K562 (cell line): ENCODE results near the gene TAF8. TPM values are rescaled to one million over a fixed set of nuclear protein-coding genes. Genes with fewer than 3 reads are reported as not detected.

Experiments
- ARID1B ChIP-seq: fragments of 450-650 bp; IDR thresholded peaks from 2 replicates; pipeline ENCODE4 v1.6.1; 2016; ENCODE audit warnings: antibody characterized with exemption, mild to moderate bottlenecking, inconsistent platforms
- ATF7 ChIP-seq: fragments of 450-650 bp; IDR thresholded peaks from 2 replicates; pipeline ENCODE4 v1.7.1; 2014; ENCODE audit warnings: mild to moderate bottlenecking, moderate library complexity
- CHD4 ChIP-seq: fragments of 200-600 bp; sonication (generic); IDR thresholded peaks from 3 replicates; pipeline ENCODE4 v1.6.1; 2012; ENCODE audit warnings: low read depth, mild to moderate bottlenecking, mixed read lengths, low read length, inconsistent platforms; ENCODE audit not compliant: insufficient read depth, insufficient replicate concordance, poor library complexity, severe bottlenecking
- CREB3 ChIP-seq: fragments of 450-650 bp; conservative IDR thresholded peaks from 2 replicates; pipeline ENCODE4 v1.6.1; 2016; ENCODE audit warnings: missing genetic modification characterization, low read depth, mild to moderate bottlenecking, missing compliant biosample characterization, moderate library complexity
- CXXC5 ChIP-seq: fragments of 250-450 bp; sonication (Bioruptor Pico); IDR thresholded peaks from 2 replicates; pipeline ENCODE4 v1.8.0; 2022; ENCODE audit warnings: inconsistent platforms, mild to moderate bottlenecking, moderate library complexity
- EP400 ChIP-seq: fragments of 450-650 bp; IDR thresholded peaks from 2 replicates; pipeline ENCODE4 v1.6.1; 2017; ENCODE audit warnings: antibody characterized with exemption, mild to moderate bottlenecking, moderate library complexity
- HDAC1 ChIP-seq, 2 experiments: fragments of 450-650 bp; IDR thresholded peaks; 2 replicates each; pipeline ENCODE4 v1.6.1; 2016 to 2017; ENCODE audit warnings: inconsistent platforms in 1 of 2, mild to moderate bottlenecking in 1 of 2, moderate library complexity in 1 of 2
- MTA2 ChIP-seq: fragments of 450-650 bp; IDR thresholded peaks from 2 replicates; pipeline ENCODE4 v1.6.1; 2016; ENCODE audit warnings: low read depth
- MXD1 ChIP-seq: fragments of 250-450 bp; sonication (Bioruptor Pico); IDR thresholded peaks from 2 replicates; pipeline ENCODE4 v1.8.0; 2021; ENCODE audit warnings: borderline replicate concordance, mild to moderate bottlenecking, moderate library complexity; ENCODE audit not compliant: poor library complexity, severe bottlenecking
- NCOA6 ChIP-seq: fragments of 450-650 bp; IDR thresholded peaks from 2 replicates; pipeline ENCODE4 v1.6.1; 2017; ENCODE audit warnings: mild to moderate bottlenecking
- NEUROD1 ChIP-seq: fragments of 150-350 bp; IDR thresholded peaks from 2 replicates; pipeline ENCODE4 v1.6.1; 2014; ENCODE audit warnings: borderline replicate concordance, low read length, low read depth; ENCODE audit not compliant: partially characterized antibody
- NFIC ChIP-seq: fragments of 450-650 bp; IDR thresholded peaks from 2 replicates; pipeline ENCODE4 v1.6.1; 2017; ENCODE audit warnings: mild to moderate bottlenecking, inconsistent platforms
- NR0B1 ChIP-seq: fragments of 450-650 bp; IDR thresholded peaks from one replicate; pipeline ENCODE4 v1.6.1; 2018; ENCODE audit warnings: mild to moderate bottlenecking, moderate library complexity; ENCODE audit not compliant: partially characterized antibody
- RUNX1 ChIP-seq: sonication (generic); IDR thresholded peaks from 2 replicates; pipeline ENCODE4 v1.6.1; 2016; ENCODE audit warnings: antibody characterized with exemption, low read depth
- SAP30 ChIP-seq: fragments of 200-600 bp; sonication (generic); IDR thresholded peaks from 2 replicates; pipeline ENCODE4 v1.6.1; 2012; ENCODE audit warnings: borderline replicate concordance, low read depth, mild to moderate bottlenecking, moderate library complexity, low read length, control low read depth, inconsistent platforms; ENCODE audit not compliant: insufficient read depth, poor library complexity, severe bottlenecking
- UBTF ChIP-seq, 2 experiments: IDR thresholded peaks; 2 replicates each; pipeline ENCODE4 v1.6.1; 2012; ENCODE audit warnings: improper control_type of control experiment in 2 of 2, low read depth in 2 of 2, low read length in 2 of 2, borderline replicate concordance in 1 of 2
- VEZF1 ChIP-seq: fragments of 200-800 bp; sonication (Bioruptor generic); IDR thresholded peaks from 2 replicates; pipeline ENCODE4 v1.6.1; 2017; ENCODE audit warnings: missing genetic modification characterization, missing compliant biosample characterization
- XRCC3 ChIP-seq: fragments of 450-650 bp; IDR thresholded peaks from 2 replicates; pipeline ENCODE4 v1.6.1; 2017; ENCODE audit warnings: mild to moderate bottlenecking, moderate library complexity
- ZFP1 ChIP-seq: fragments of 450-650 bp; formaldehyde crosslinking; IDR thresholded peaks from 2 replicates; pipeline ENCODE4 v1.4.0; 2020; ENCODE audit warnings: mild to moderate bottlenecking, mixed read lengths
- ZNF133 ChIP-seq: fragments of 250-450 bp; sonication (Bioruptor Pico); IDR thresholded peaks from 2 replicates; pipeline ENCODE4 v1.4.0; 2020; ENCODE audit warnings: mild to moderate bottlenecking
- ZNF57 ChIP-seq: fragments of 450-650 bp; formaldehyde crosslinking; IDR thresholded peaks from 2 replicates; pipeline ENCODE4 v1.4.0; 2020; ENCODE audit warnings: mild to moderate bottlenecking, moderate library complexity
- polyA plus RNA-seq, 8 experiments: library from polyadenylated mRNA; depleted of rRNA in 4 of 8; stranded (reverse) in 5 of 8; unstranded in 3 of 8; fragments of >200 nt; fragmentation: Nextera tagmentation in 2 of 8; fragmentation: Illumina TruSeq in 1 of 8; extraction: Ambion mirVana in 2 of 8; extraction: Trizol in 1 of 8; gene quantifications; 2 replicates each; pipeline versions ENCODE4 v1.2.1 to v1.2.3, GENCODE V29; 2011 to 2014; ENCODE audit warnings: inconsistent platforms in 1 of 8, missing spikeins in 1 of 8
- total RNA-seq, 7 experiments: library from RNA; depleted of rRNA in 6 of 7; stranded (reverse); fragments of >200 nt in 6 of 7; fragmentation: Illumina TruSeq in 2 of 7; extraction: Trizol in 2 of 7; gene quantifications; 2 replicates each; pipeline versions ENCODE4 v1.2.1 to v1.2.3, GENCODE V29; 2011 to 2021; ENCODE audit warnings: low replicate concordance in 1 of 7

TAF8 gene
- total and polyA plus RNA-seq, 9 of the 15 experiments (the other 6 are each of a cell fraction or from before 2014, with no cell fraction given): 29.4 to 84.0 (median 52.6) TPM

GRCh38 chr6:42010185-42010891 lies 40.0 kb upstream of the TAF8 start (continued):
- TF ChIP-seq ZNF57 (CRISPR knock-in tag) (no peak), RUNX1 (no peak), VEZF1 (CRISPR knock-in tag) (peak; percentile 88), ARID1B (peak; percentile 75), CHD4 (peak; percentile 32), MTA2 (peak; percentile 30; the same call in 1 of the 2 replicates), CXXC5 (CRISPR knock-in tag) (peak; percentile 44; the same call in 1 of the 2 replicates), XRCC3 (no peak), ATF7 (peak; percentile 71; the same call in 1 of the 2 replicates), NCOA6 (no peak), ZFP1 (no peak), ZNF133 (CRISPR knock-in tag) (no peak), MXD1 (no peak), EP400 (peak; percentile 39), NEUROD1 (no peak), UBTF (IDR thresholded peaks at IDR 0.05; ENCODE audit: borderline replicate concordance in 1 of 2, low read depth in 2 of 2, low read length in 2 of 2) (peak in 1 of 2 experiments; percentile 23; a peak in 1 of 4 replicates), CREB3 (0 out of 2 replicates have a peak, but pooled peaks have one; percentile 33), HDAC1 (IDR thresholded peaks at IDR 0.05) (peak in 1 of 2 experiments; percentile 73; a peak in 2 of 4 replicates), NR0B1 (no peak), NFIC (peak; percentile 36; the same call in 1 of the 2 replicates), SAP30 (peak; percentile 25)
